Activated naive CD4-positive, alpha-beta T cell treated with Interleukin-2 at 50 U/mL for 16 hours (primary cell): ENCODE measurements around the gene MT1M.
"Not testable (repeated sequence)": the region's sequence is repeated elsewhere in the genome, so short reads cannot be mapped to it uniquely, and the experiment has no call there.

Experiments used
- DNase-seq: peaks from one replicate; pipeline ENCODE4 v3.0.0-alpha.2; 2020

Gene MT1M

GRCh38 chr16:56609463-56609921 is 23.0 kb upstream of the MT1M start:
- peak; percentile 69 for DNase-seq

DNA sequence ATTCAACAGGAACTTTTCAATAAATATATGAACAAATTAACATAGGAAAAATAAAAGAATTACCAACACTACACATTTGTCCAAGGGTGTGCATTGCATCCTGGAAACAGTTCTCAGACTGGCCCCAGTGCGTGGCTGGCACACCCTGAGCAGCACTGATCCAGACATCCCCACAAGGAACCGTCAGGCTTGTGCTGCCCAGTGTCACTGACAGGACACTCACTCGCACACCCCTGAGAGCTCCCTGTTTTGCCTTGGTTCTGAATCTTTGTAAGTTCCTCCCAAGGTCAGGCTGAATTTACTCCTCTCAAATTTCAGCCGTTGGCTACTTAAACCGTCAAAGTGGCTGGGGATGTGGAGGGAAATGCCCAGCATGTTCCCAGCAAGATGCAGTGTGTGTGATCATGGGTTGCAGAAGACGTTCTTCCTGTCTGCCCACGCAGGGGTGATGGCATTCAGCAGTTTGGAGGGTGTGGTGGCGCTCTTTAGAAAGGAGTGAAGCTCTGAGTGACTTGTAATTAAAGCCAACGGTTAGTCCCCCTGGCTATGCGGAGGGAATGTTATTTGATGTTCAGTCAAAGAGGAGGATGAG is 22.3 kb upstream of the MT1M start:
- DNase-seq = peak; percentile 79

GRCh38 chr16:56610609-56611111 is 21.8 kb upstream of the MT1M start:
- DNase-seq = no peak

DNA sequence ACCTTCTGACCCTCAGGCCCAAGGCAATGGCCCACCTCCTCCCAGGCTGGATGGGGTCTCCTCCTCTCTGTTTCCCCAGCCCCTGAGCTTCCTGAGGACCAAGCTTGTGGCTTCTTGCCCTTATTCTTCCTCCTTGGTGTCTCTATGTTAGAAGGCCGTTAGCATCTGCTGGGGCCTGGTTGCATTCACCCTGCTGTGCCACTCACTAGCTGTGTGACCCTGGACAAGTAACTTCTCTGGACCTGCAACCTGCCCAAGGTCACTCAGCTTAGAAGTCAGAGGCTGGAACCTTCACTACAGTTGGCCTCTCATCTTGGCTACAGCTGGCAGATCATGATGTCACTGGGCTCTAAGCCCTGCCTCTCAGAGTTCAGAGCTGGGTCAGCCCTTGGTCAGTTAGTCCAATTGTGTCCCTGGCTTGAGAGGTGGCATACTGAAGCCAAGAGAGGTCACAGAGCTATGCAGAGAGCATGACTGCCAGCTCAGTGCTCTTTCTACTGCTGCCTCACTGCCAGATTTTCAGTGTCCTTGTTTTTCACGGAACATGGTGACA is 21.1 kb upstream of the MT1M start:
- DNase-seq = no peak

GRCh38 chr16:56613706-56614105 is 18.8 kb upstream of the MT1M start:
- no peak for DNase-seq

GRCh38 chr16:56614549-56614991 is 17.9 kb upstream of the MT1M start:
- DNase-seq = no peak

DNA sequence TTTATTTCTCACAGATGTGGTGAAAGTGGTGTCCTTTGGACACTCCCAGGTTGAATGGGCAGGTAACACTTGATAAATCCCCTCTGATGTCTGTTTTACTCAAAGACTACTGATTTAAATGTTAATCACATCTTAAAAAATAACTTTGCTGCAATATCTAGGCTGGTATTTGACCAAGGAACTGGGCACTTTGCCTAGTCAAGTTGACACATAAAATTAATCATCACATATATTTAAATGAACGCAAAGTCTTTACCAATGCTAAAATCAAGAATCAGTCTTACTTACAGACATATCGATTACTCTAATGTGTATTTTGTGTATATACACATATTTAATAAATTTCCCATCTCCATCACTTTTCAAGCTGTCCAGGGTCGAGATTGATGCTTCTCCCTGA is 17.1 kb upstream of the MT1M start:
- no peak for DNase-seq

GRCh38 chr16:56616608-56617211 is 15.7 kb upstream of the MT1M start:
- DNase-seq = no peak

DNA sequence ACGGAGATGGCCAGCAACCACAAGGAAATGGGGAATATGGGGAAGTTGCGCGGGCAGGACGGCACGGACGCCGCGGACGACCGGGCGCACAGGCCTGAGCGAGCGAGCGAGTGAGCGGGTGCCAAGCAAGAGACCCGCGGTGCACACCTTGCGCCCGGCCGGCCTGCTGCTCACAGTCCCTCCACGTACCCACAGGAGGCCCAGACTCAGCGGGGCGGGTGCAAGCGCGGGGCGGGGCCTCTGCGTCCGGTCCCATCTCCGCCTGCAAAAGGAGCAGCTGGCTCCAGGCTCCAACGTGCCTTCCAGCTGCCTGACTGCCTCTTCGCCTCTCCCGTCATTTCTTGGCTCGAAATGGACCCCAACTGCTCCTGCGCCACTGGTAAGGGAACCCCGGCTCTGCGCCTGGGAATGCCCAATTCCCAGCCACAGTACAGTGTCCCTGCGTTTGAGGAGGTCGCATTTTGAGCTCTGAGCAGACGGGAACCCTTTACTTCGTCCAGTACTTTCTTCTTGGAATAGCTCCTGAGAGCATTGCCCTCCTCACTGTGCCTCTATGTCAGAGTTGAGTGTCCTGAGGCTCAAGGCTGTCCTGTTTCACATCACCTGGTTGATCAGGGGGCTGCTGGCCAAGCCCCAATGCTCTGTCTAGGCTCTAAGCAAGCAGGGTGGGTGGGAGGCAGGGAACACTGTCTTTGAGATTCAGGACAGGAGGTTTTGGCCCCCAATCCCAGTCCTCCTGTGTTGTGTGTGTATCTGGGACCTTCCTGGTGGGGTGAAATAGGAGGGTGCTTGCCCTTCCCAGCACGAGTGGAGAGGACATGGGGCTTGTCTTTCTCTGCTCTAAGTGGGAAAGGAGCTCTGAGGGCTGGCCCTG is 15.0 kb upstream of the MT1M start:
- peak; percentile 34 for DNase-seq

DNA sequence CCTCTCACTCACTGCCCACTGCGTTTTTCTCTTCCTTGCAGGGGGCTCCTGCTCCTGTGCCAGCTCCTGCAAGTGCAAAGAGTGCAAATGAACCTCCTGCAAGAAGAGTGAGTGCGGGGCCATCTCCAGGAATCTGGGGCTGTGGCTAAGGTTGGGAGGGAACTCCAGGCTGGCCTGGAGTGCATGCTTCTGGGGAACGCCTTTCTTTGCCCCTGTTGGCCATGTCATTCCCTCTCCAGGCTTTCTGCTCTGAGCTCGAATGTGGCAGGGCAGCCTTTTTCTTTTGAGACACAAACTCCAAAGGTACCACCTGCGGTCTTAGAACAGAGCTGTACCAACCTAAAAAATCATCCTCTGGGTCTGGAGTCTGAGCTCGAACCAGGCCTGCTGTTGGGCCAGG is 14.3 kb upstream of the MT1M start:
- DNase-seq = no peak

- no peak for DNase-seq
Measured at GRCh38 chr16:56620339-56620897, 12.0 kb upstream of the MT1M start.

DNA sequence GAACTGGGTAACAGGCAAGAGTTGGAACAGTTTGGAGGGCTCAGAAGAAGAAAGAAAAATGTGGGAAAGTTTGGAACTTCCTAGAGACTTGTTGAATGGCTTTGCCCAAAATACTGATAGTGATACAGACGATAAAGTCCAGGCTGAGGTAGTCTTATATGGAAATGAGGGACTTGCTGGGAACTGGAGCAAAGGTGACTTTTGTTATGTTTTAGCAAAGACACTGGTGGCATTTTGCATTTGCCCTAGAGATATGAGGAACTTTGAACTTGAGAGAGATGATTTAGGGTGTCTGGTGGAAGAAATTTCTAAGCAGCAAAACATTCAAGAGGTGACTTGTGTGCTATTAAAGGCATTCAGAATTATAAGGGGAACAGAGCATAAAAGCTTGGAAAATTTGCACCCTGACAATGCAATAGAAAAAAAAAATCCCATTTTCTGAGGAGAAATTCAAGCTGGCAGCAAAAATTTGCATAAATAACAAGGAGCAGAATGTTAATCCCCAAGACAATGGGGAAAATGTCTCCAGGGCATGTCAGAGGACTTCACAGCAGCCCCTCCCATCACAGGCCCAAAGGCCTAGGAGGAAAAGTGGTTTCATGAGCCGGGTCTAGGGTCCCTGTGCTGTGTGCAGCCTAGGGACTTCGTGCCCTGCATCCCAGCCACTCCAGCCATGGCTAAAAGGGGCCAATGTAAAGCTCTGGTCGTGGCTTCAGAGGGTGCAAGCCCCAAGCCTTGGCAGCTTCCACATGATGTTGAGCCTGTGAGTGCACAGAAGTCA is 10.6 kb upstream of the MT1M start:
- not testable (repeated sequence) for DNase-seq

- not testable (repeated sequence) for DNase-seq
Measured at GRCh38 chr16:56623184-56623583, 9.3 kb upstream of the MT1M start.

DNA sequence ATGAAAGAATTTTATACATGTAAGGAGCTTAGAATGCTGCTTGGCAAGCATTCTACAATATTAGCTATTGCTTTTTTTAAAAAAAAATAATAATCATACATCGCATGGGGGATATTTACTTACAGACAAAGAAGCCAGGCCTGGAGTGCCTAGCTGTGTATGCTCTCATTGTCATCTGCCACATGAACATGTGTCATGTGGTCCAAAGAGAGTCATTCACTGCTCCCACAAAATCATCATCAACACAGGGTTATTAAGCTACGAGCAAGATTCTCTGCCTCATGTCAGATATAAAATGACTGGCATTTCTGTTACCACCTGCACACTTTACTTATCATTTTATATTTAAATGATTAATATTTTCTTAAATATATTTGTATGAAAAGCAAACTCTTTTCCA is 8.8 kb upstream of the MT1M start:
- DNase-seq = no peak

- peak; percentile 68 for DNase-seq
Measured at GRCh38 chr16:56625140-56625942, 7.1 kb upstream of the MT1M start, which contains the start of gene MT1E. Gene MT1E, plus strand, starts transcription at chr16:56625781. Its CDS starts 71 bp downstream, at chr16:56625852.

- no peak for DNase-seq
Measured at GRCh38 chr16:56625943-56626654, 6.4 kb upstream of the MT1M start.

GRCh38 chr16:56626685-56627084 is 5.8 kb upstream of the MT1M start:
- no peak for DNase-seq

DNA sequence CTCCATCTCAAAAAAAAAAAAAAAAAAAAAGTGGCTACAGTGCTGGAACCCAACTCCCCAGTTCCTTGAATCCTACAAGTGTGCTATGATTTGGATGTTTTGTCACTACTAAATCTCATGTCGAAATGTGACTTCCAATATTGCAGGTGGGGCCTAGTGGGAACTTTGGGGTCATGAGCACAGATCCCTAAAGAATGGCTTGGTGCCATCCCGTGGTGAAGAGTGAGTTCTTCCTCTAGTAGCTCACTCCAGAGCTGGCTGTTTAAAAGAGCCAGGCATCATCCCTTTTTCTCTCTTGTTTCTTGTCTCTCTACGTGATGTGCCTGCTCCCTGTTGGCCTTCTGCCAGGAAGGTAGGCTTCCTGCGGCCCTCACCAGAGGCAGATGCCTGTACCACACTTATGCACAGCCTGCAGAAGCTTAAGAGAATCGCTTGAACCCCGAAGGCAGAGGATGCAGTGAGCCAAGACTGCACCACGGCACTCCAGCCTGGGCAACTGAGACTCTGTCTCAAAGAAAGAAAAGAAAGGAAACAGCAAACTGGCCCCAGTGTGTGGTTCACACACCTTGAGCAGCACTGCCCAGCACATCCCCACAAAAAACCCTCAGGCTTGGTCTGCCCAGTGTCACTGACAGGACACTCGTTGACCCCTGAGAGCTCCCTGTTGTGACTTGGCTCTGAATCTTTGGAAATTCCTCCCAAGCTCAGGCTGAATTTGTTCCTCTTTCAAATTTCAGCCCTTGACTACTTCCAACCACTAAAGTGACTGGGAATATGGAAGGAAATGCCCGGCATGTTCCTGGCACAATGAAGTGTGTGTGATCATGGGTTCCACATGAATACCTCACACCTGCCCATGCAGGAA is 3.7 kb upstream of the MT1M start:
- DNase-seq = no peak

DNA sequence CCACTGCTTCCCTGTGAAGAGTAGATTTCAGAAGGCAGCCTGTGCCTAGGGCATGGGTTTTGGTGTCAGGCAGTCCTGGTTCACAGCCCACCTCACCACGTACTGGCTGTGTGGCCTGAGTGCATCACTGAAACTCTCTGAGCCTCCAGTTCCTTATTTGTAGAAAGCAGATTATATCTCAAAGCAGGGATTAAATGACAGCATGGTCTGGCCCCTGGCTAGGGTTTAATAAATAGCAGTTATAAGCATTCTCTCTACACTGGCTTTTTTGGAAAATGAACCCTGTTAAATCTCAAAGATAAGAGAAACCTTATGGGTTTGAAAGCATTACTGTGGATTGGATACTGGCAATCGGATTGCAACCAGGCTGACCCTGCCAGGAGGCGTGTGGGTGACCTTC is 2.9 kb upstream of the MT1M start:
- DNase-seq = no peak

- DNase-seq = no peak
Measured at GRCh38 chr16:56630134-56630533, 2.3 kb upstream of the MT1M start.
